Measurements from ENCODE around the gene ZNF888. TPM values are rescaled to one million over a fixed set of nuclear protein-coding genes. Genes with fewer than 3 reads are reported as not detected.

The ZNF888 gene
- total RNA-seq, 1 donor, result 4.7 TPM

GRCh38 chr19:52962394-52963246, 39.4 kb upstream of the ZNF888 start, which contains the start of gene ZNF816:
Gene ZNF816 (minus strand): TSS chr19:52962881. CDS start chr19:52956089, 6,792 bp downstream.
- Histone ChIP-seq H4K20me1 (ENCODE audit: insufficient read depth, low read length) (peaks cover 2% of the 10 kb centered on the region), H2AFZ (ENCODE audit: low read length) (peak within 1 kb of the TSS; percentile 99), H3K36me3 (ENCODE audit: insufficient read depth, low read length) (no peaks in the 10 kb centered on the region), H3K79me2 (ENCODE audit: insufficient read depth, low read length) (peaks cover 35% of the 10 kb centered on the region), H3K27ac (ENCODE audit: low read depth, low read length) (peak within 1 kb of the TSS; percentile 64), H3K4me3 (ENCODE audit: insufficient read depth, low read length) (peak within 1 kb of the TSS; percentile 86), H3K4me2 (ENCODE audit: insufficient read depth, low read length) (peak within 1 kb of the TSS; percentile 100), H3K4me1 (ENCODE audit: insufficient read depth, low read length) (peaks cover 16% of the 10 kb centered on the region), H3K27me3 (ENCODE audit: insufficient read depth, low read length) (no peaks in the 10 kb centered on the region), H3K9me3 (ENCODE audit: low read depth, low read length) (no peaks in the 10 kb centered on the region)
- DNase-seq (ENCODE audit: insufficient read length, low spot score, missing footprints), result peak; percentile 95
- TF ChIP-seq CTCF (IDR thresholded peaks at IDR 0.05; ENCODE audit: extremely low read depth, low read depth, low read length), result no peak

- no peak for TF ChIP-seq CTCF (IDR thresholded peaks at IDR 0.05; ENCODE audit: extremely low read depth, low read depth, low read length)
- Histone ChIP-seq H3K9me3 (ENCODE audit: low read depth, low read length) (no peaks in the 10 kb centered on the region), H3K27me3 (ENCODE audit: insufficient read depth, low read length) (no peaks in the 10 kb centered on the region), H3K4me1 (ENCODE audit: insufficient read depth, low read length) (peaks cover 16% of the 10 kb centered on the region), H3K36me3 (ENCODE audit: insufficient read depth, low read length) (no peaks in the 10 kb centered on the region), H3K79me2 (ENCODE audit: insufficient read depth, low read length) (peaks cover 35% of the 10 kb centered on the region), H4K20me1 (ENCODE audit: insufficient read depth, low read length) (peaks cover 2% of the 10 kb centered on the region), H3K4me3 (ENCODE audit: insufficient read depth, low read length) (peak overlapping the region; percentile 86), H3K4me2 (ENCODE audit: insufficient read depth, low read length) (peak overlapping the region; percentile 100), H2AFZ (ENCODE audit: low read length) (peak overlapping the region; percentile 94), H3K27ac (ENCODE audit: low read depth, low read length) (peak overlapping the region; percentile 64)
- DNase-seq (ENCODE audit: insufficient read length, low spot score, missing footprints), result no peak
Observed at GRCh38 chr19:52961981-52962380, 38.8 kb upstream of the ZNF888 start.

- Histone ChIP-seq H3K4me1 (ENCODE audit: insufficient read depth, low read length) (peaks cover 16% of the 10 kb centered on the region), H2AFZ (ENCODE audit: low read length) (no peak overlapping the region), H3K4me2 (ENCODE audit: insufficient read depth, low read length) (no peak overlapping the region), H3K9me3 (ENCODE audit: low read depth, low read length) (no peaks in the 10 kb centered on the region), H3K27ac (ENCODE audit: low read depth, low read length) (no peak overlapping the region), H4K20me1 (ENCODE audit: insufficient read depth, low read length) (peaks cover 2% of the 10 kb centered on the region), H3K4me3 (ENCODE audit: insufficient read depth, low read length) (no peak overlapping the region), H3K79me2 (ENCODE audit: insufficient read depth, low read length) (peaks cover 35% of the 10 kb centered on the region), H3K36me3 (ENCODE audit: insufficient read depth, low read length) (peaks cover 10% of the 10 kb centered on the region), H3K27me3 (ENCODE audit: insufficient read depth, low read length) (no peaks in the 10 kb centered on the region)
- TF ChIP-seq CTCF (IDR thresholded peaks at IDR 0.05; ENCODE audit: extremely low read depth, low read depth, low read length), result no peak
- no peak for DNase-seq (ENCODE audit: insufficient read length, low spot score, missing footprints)
Observed at GRCh38 chr19:52959613-52960295, 36.5 kb upstream of the ZNF888 start.

- Histone ChIP-seq H3K9me3 (ENCODE audit: low read depth, low read length) (no peaks in the 10 kb centered on the region), H3K4me3 (ENCODE audit: insufficient read depth, low read length) (no peak overlapping the region), H3K4me1 (ENCODE audit: insufficient read depth, low read length) (peaks cover 7% of the 10 kb centered on the region), H3K36me3 (ENCODE audit: insufficient read depth, low read length) (peaks cover 18% of the 10 kb centered on the region), H2AFZ (ENCODE audit: low read length) (no peak overlapping the region), H3K27ac (ENCODE audit: low read depth, low read length) (no peak overlapping the region), H4K20me1 (ENCODE audit: insufficient read depth, low read length) (peaks cover 2% of the 10 kb centered on the region), H3K4me2 (ENCODE audit: insufficient read depth, low read length) (no peak overlapping the region), H3K27me3 (ENCODE audit: insufficient read depth, low read length) (no peaks in the 10 kb centered on the region), H3K79me2 (ENCODE audit: insufficient read depth, low read length) (peaks cover 35% of the 10 kb centered on the region)
- no peak for TF ChIP-seq CTCF (IDR thresholded peaks at IDR 0.05; ENCODE audit: extremely low read depth, low read depth, low read length)
- DNase-seq (ENCODE audit: insufficient read length, low spot score, missing footprints), result no peak
Observed at GRCh38 chr19:52957591-52957990, 34.4 kb upstream of the ZNF888 start.

Measured in osteoblast (primary cell).